ENCODE measurements around the gene ACSM6.

The ACSM6 gene

GRCh38 chr10:95247200-95247880 lies 53.3 kb downstream of the ACSM6 start:
- H3K4me3 ChIP-seq (ENCODE audit: low read length) = no peak overlapping the region
- peaks cover 16% of the 10 kb centered on the region for H3K4me1 ChIP-seq (ENCODE audit: insufficient read depth, low read length)
- no peak overlapping the region for H3K27ac ChIP-seq (ENCODE audit: low read length)
- H3K36me3 ChIP-seq (ENCODE audit: insufficient read depth, low read depth, low read length) = peaks cover 33% of the 10 kb centered on the region
- no peaks in the 10 kb centered on the region for H3K9me3 ChIP-seq (ENCODE audit: insufficient read depth, low read depth, low read length)
- no peak overlapping the region for H3K9ac ChIP-seq (ENCODE audit: low read depth, low read length)
- H3K27me3 ChIP-seq (ENCODE audit: insufficient read depth, low read length) = no peaks in the 10 kb centered on the region

GRCh38 chr10:95247881-95248583 lies 54.0 kb downstream of the ACSM6 start:
- H3K4me3 ChIP-seq (ENCODE audit: low read length) = no peak overlapping the region
- peaks cover 16% of the 10 kb centered on the region for H3K4me1 ChIP-seq (ENCODE audit: insufficient read depth, low read length)
- H3K9ac ChIP-seq (ENCODE audit: low read depth, low read length) = no peak overlapping the region
- H3K9me3 ChIP-seq (ENCODE audit: insufficient read depth, low read depth, low read length) = no peaks in the 10 kb centered on the region
- no peak overlapping the region for H3K27ac ChIP-seq (ENCODE audit: low read length)
- H3K27me3 ChIP-seq (ENCODE audit: insufficient read depth, low read length) = no peaks in the 10 kb centered on the region
- H3K36me3 ChIP-seq (ENCODE audit: insufficient read depth, low read depth, low read length) = peaks cover 29% of the 10 kb centered on the region

GRCh38 chr10:95248989-95249388 lies 55.0 kb downstream of the ACSM6 start:
- no peaks in the 10 kb centered on the region for H3K27me3 ChIP-seq (ENCODE audit: insufficient read depth, low read length)
- H3K36me3 ChIP-seq (ENCODE audit: insufficient read depth, low read depth, low read length) = peaks cover 25% of the 10 kb centered on the region
- no peak overlapping the region for H3K4me3 ChIP-seq (ENCODE audit: low read length)
- no peaks in the 10 kb centered on the region for H3K9me3 ChIP-seq (ENCODE audit: insufficient read depth, low read depth, low read length)
- H3K27ac ChIP-seq (ENCODE audit: low read length) = no peak overlapping the region
- H3K4me1 ChIP-seq (ENCODE audit: insufficient read depth, low read length) = peaks cover 14% of the 10 kb centered on the region
- no peak overlapping the region for H3K9ac ChIP-seq (ENCODE audit: low read depth, low read length)

- no peak overlapping the region for H3K9ac ChIP-seq (ENCODE audit: low read depth, low read length)
- peaks cover 14% of the 10 kb centered on the region for H3K4me1 ChIP-seq (ENCODE audit: insufficient read depth, low read length)
- no peak overlapping the region for H3K27ac ChIP-seq (ENCODE audit: low read length)
These were observed 55.4 kb downstream of the ACSM6 start for GRCh38 chr10:95249467-95249866.

GRCh38 chr10:95250856-95251255 lies 56.8 kb downstream of the ACSM6 start:
- Histone ChIP-seq H3K4me1 (ENCODE audit: insufficient read depth, low read length) (peaks cover 14% of the 10 kb centered on the region), H3K9ac (ENCODE audit: low read depth, low read length) (no peak overlapping the region), H3K36me3 (ENCODE audit: insufficient read depth, low read depth, low read length) (peaks cover 13% of the 10 kb centered on the region), H3K27me3 (ENCODE audit: insufficient read depth, low read length) (no peaks in the 10 kb centered on the region), H3K9me3 (ENCODE audit: insufficient read depth, low read depth, low read length) (no peaks in the 10 kb centered on the region), H3K27ac (ENCODE audit: low read length) (no peak overlapping the region), H3K4me3 (ENCODE audit: low read length) (no peak overlapping the region)

More at GRCh38 chr10:95249467-95249866, 55.4 kb downstream of the ACSM6 start:
- Histone ChIP-seq H3K36me3 (ENCODE audit: insufficient read depth, low read depth, low read length) (peaks cover 25% of the 10 kb centered on the region), H3K9me3 (ENCODE audit: insufficient read depth, low read depth, low read length) (no peaks in the 10 kb centered on the region), H3K4me3 (ENCODE audit: low read length) (no peak overlapping the region), H3K27me3 (ENCODE audit: insufficient read depth, low read length) (no peaks in the 10 kb centered on the region)

- Histone ChIP-seq H3K9ac (ENCODE audit: low read depth, low read length) (no peak overlapping the region), H3K4me3 (ENCODE audit: low read length) (no peak overlapping the region), H3K36me3 (ENCODE audit: insufficient read depth, low read depth, low read length) (peaks cover 16% of the 10 kb centered on the region)
These were observed 59.0 kb downstream of the ACSM6 start for GRCh38 chr10:95253007-95253406.

GRCh38 chr10:95253686-95254085 lies 59.6 kb downstream of the ACSM6 start:
- Histone ChIP-seq H3K4me1 (ENCODE audit: insufficient read depth, low read length) (peaks cover 10% of the 10 kb centered on the region; the same call in 1 of the 2 replicates), H3K27ac (ENCODE audit: low read length) (no peak overlapping the region), H3K36me3 (ENCODE audit: insufficient read depth, low read depth, low read length) (peaks cover 22% of the 10 kb centered on the region), H3K27me3 (ENCODE audit: insufficient read depth, low read length) (no peaks in the 10 kb centered on the region), H3K4me3 (ENCODE audit: low read length) (no peak overlapping the region), H3K9me3 (ENCODE audit: insufficient read depth, low read depth, low read length) (peaks cover 5% of the 10 kb centered on the region; the same call in 1 of the 2 replicates), H3K9ac (ENCODE audit: low read depth, low read length) (no peak overlapping the region)

More at GRCh38 chr10:95253007-95253406, 59.0 kb downstream of the ACSM6 start:
- peaks cover 10% of the 10 kb centered on the region; the same call in 1 of the 2 replicates for H3K4me1 ChIP-seq (ENCODE audit: insufficient read depth, low read length)
- peaks cover 5% of the 10 kb centered on the region; the same call in 1 of the 2 replicates for H3K9me3 ChIP-seq (ENCODE audit: insufficient read depth, low read depth, low read length)
- H3K27ac ChIP-seq (ENCODE audit: low read length) = no peak overlapping the region
- H3K27me3 ChIP-seq (ENCODE audit: insufficient read depth, low read length) = no peaks in the 10 kb centered on the region

- H3K4me3 ChIP-seq (ENCODE audit: low read length) = no peak overlapping the region
- peaks cover 5% of the 10 kb centered on the region; the same call in 1 of the 2 replicates for H3K9me3 ChIP-seq (ENCODE audit: insufficient read depth, low read depth, low read length)
- H3K9ac ChIP-seq (ENCODE audit: low read depth, low read length) = no peak overlapping the region
- H3K36me3 ChIP-seq (ENCODE audit: insufficient read depth, low read depth, low read length) = peaks cover 27% of the 10 kb centered on the region
- no peak overlapping the region for H3K27ac ChIP-seq (ENCODE audit: low read length)
- H3K4me1 ChIP-seq (ENCODE audit: insufficient read depth, low read length) = peaks cover 8% of the 10 kb centered on the region; the same call in 1 of the 2 replicates
- H3K27me3 ChIP-seq (ENCODE audit: insufficient read depth, low read length) = no peaks in the 10 kb centered on the region
These were observed 60.6 kb downstream of the ACSM6 start for GRCh38 chr10:95254629-95255028.

GRCh38 chr10:95256268-95256667 lies 62.2 kb downstream of the ACSM6 start:
- Histone ChIP-seq H3K27me3 (ENCODE audit: insufficient read depth, low read length) (no peaks in the 10 kb centered on the region), H3K36me3 (ENCODE audit: insufficient read depth, low read depth, low read length) (peaks cover 44% of the 10 kb centered on the region), H3K9ac (ENCODE audit: low read depth, low read length) (no peak overlapping the region), H3K27ac (ENCODE audit: low read length) (no peak overlapping the region), H3K4me3 (ENCODE audit: low read length) (no peak overlapping the region), H3K4me1 (ENCODE audit: insufficient read depth, low read length) (peaks cover 7% of the 10 kb centered on the region), H3K9me3 (ENCODE audit: insufficient read depth, low read depth, low read length) (peaks cover 5% of the 10 kb centered on the region; the same call in 1 of the 2 replicates)

GRCh38 chr10:95257849-95258248 lies 63.8 kb downstream of the ACSM6 start:
- no peak overlapping the region for H3K9ac ChIP-seq (ENCODE audit: low read depth, low read length)
- H3K36me3 ChIP-seq (ENCODE audit: insufficient read depth, low read depth, low read length) = peaks cover 56% of the 10 kb centered on the region
- no peaks in the 10 kb centered on the region for H3K27me3 ChIP-seq (ENCODE audit: insufficient read depth, low read length)
- H3K27ac ChIP-seq (ENCODE audit: low read length) = no peak overlapping the region
- peaks cover 8% of the 10 kb centered on the region for H3K4me1 ChIP-seq (ENCODE audit: insufficient read depth, low read length)
- no peak overlapping the region for H3K4me3 ChIP-seq (ENCODE audit: low read length)
- peaks cover 5% of the 10 kb centered on the region; the same call in 1 of the 2 replicates for H3K9me3 ChIP-seq (ENCODE audit: insufficient read depth, low read depth, low read length)

GRCh38 chr10:95260397-95260881 lies 66.4 kb downstream of the ACSM6 start:
- peaks cover 26% of the 10 kb centered on the region for H3K4me1 ChIP-seq (ENCODE audit: insufficient read depth, low read length)
- H3K36me3 ChIP-seq (ENCODE audit: insufficient read depth, low read depth, low read length) = peaks cover 69% of the 10 kb centered on the region
- H3K9ac ChIP-seq (ENCODE audit: low read depth, low read length) = peak overlapping the region; percentile 14; the same call in 1 of the 2 replicates
- H3K4me3 ChIP-seq (ENCODE audit: low read length) = no peak overlapping the region
- no peaks in the 10 kb centered on the region for H3K27me3 ChIP-seq (ENCODE audit: insufficient read depth, low read length)
- no peak overlapping the region for H3K27ac ChIP-seq (ENCODE audit: low read length)
- peaks cover 5% of the 10 kb centered on the region; the same call in 1 of the 2 replicates for H3K9me3 ChIP-seq (ENCODE audit: insufficient read depth, low read depth, low read length)

All from iPS-20b (cell line).